ENCODE measurements around the gene SCAF1. TPM values are rescaled to one million over a fixed set of nuclear protein-coding genes. Genes with fewer than 3 reads are reported as not detected.

SCAF1 gene
- total RNA-seq, 3 donors from 2014 or later (not counting 1 experiment from before 2014, with no cell fraction given), result 38.9 to 46.2 (median 44.9) TPM

DNA sequence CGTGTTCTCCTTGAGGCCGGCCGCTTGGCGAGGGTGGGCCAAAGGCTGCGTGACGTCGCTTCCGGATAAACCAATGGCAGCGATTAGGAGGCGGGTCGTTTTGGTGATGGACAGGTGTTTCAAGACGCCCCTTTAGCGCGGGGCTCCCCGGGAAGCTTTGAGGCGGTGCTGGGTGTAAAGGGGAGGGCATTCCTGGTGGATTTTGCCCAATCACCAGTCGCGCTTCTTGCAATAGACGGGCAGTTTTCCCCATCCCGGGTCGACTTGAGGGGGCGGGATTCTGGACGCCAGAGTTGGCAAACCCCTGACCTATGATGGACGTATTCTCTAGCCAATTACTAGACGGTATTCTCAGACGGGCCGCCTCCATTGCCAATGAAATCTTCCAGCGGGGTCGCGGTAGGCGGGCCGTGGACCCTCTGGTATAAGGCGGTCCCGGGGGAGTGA lies 34.8 kb downstream of the SCAF1 start:
- peaks cover 30 to 55% of the 10 kb centered on the region in 2 donors for H3K4me1 Mint-ChIP-seq
- WGBS (ENCODE audit: insufficient coverage), result under 1% methylated on average over 34 of the region's 34 CpGs
- peak; percentile 97 to 100 for DNase-seq

DNA sequence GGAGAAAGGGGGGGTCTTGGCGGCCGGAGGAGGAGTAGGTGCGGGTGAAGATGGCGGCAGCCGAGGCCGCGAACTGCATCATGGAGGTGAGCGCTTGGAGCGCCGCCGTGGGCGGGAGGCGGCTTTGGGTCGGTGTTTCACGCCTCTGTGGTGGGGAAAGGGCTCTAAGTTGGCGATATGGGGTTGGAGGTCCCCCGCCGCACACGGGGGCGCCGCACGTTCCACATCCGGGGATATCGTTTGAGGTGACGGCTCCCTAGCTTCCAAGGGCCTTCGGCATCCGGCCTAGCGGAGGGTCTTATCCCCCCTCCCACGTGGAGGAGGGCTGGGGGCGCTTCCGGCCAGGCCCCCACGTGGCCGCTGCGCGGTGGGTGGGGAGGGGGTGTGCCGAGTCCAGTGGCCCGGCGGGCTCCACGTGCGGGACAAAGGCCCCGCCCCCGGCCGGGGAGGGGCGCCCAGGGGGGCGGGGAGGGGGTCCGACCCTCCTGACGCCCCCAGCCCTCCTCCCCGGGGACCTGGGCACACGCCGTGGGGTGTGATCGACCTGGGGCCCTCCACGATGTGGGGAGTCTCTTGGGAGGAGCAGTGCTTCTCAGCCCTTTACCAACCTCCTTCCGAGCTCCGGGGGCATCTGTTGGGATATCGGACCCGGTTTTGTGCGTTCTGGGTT lies 35.4 kb downstream of the SCAF1 start, which contains the start of gene PRMT1:
TSS of gene PRMT1 (plus strand) at position 41 of the 670 bp plus-strand sequence. CDS start at position 51, 10 bp downstream.
- WGBS (ENCODE audit: insufficient coverage), result under 1% methylated on average over 49 of the region's 57 CpGs
- ATAC-seq (peak; percentile 0 to 20 (median 6)), DNase-seq (peak; percentile 59 to 73)
- H3K4me1 Mint-ChIP-seq, result peaks cover 25 to 50% of the 10 kb centered on the region in 2 donors
- Histone ChIP-seq H3K27ac (ENCODE audit: low read length) (peak within 1 kb of the TSS; percentile 93), H3K36me3 (ENCODE audit: control insufficient read depth, insufficient read depth, low read length) (peaks cover 13% of the 10 kb centered on the region), H3K27me3 (ENCODE audit: control insufficient read depth, insufficient read depth, low read length) (no peaks in the 10 kb centered on the region), H3K9me3 (ENCODE audit: control insufficient read depth, insufficient read depth, low read length) (no peaks in the 10 kb centered on the region), H3K4me1 (ENCODE audit: control insufficient read depth, insufficient read depth, low read length) (peaks cover 41% of the 10 kb centered on the region), H3K4me3 (ENCODE audit: low read length) (peak within 1 kb of the TSS; percentile 87)
- no peaks in the 10 kb centered on the region for H3K9me3 Mint-ChIP-seq
- H3K4me3 Mint-ChIP-seq, result peak within 1 kb of the TSS; percentile 99
- intact Hi-C loops (cut with micrococcal nuclease), result loop anchor here (1.0 to 5.0 kb wide), 3 partner anchors 37 to 190 kb away; partner anchors contain the start of genes PNKP, RPS11 and RRAS
- no peaks in the 10 kb centered on the region for H3K27me3 Mint-ChIP-seq (ENCODE audit: low read depth in 2 of 2)
- H3K36me3 Mint-ChIP-seq, result no peaks in the 10 kb centered on the region
- TF ChIP-seq, protein P1, sequence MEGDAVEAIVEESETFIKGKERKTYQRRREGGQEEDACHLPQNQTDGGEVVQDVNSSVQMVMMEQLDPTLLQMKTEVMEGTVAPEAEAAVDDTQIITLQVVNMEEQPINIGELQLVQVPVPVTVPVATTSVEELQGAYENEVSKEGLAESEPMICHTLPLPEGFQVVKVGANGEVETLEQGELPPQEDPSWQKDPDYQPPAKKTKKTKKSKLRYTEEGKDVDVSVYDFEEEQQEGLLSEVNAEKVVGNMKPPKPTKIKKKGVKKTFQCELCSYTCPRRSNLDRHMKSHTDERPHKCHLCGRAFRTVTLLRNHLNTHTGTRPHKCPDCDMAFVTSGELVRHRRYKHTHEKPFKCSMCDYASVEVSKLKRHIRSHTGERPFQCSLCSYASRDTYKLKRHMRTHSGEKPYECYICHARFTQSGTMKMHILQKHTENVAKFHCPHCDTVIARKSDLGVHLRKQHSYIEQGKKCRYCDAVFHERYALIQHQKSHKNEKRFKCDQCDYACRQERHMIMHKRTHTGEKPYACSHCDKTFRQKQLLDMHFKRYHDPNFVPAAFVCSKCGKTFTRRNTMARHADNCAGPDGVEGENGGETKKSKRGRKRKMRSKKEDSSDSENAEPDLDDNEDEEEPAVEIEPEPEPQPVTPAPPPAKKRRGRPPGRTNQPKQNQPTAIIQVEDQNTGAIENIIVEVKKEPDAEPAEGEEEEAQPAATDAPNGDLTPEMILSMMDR (IDR thresholded peaks at IDR 0.05), result no peak
- peak within 1 kb of the TSS; percentile 98 to 99 for H3K27ac Mint-ChIP-seq

More for the DNA sequence above, 34.8 kb downstream of the SCAF1 start:
- Mint-ChIP-seq H3K27ac (peak overlapping the region; percentile 98 to 99), H3K4me3 (peak overlapping the region; percentile 99), H3K27me3 (ENCODE audit: low read depth in 2 of 2) (no peaks in the 10 kb centered on the region), H3K36me3 (no peaks in the 10 kb centered on the region), H3K9me3 (no peaks in the 10 kb centered on the region)
- H3K4me1 ChIP-seq (ENCODE audit: control insufficient read depth, insufficient read depth, low read length), result peaks cover 46% of the 10 kb centered on the region
- peak overlapping the region; percentile 93 for H3K27ac ChIP-seq (ENCODE audit: low read length)
- peak; percentile 72 to 88 (median 76) for ATAC-seq
- TF ChIP-seq, protein P1 (IDR thresholded peaks at IDR 0.05), result no peak
- no peaks in the 10 kb centered on the region for H3K27me3 ChIP-seq (ENCODE audit: control insufficient read depth, insufficient read depth, low read length)
- peak overlapping the region; percentile 87 for H3K4me3 ChIP-seq (ENCODE audit: low read length)
- H3K9me3 ChIP-seq (ENCODE audit: control insufficient read depth, insufficient read depth, low read length), result no peaks in the 10 kb centered on the region
- intact Hi-C loops (cut with micrococcal nuclease), result loop anchor here (1.0 to 5.0 kb wide), 4 partner anchors 12 to 190 kb away; partner anchors contain the start of genes BCL2L12, IRF3, PNKP and RPS11
- H3K36me3 ChIP-seq (ENCODE audit: control insufficient read depth, insufficient read depth, low read length), result peaks cover 7% of the 10 kb centered on the region

DNA sequence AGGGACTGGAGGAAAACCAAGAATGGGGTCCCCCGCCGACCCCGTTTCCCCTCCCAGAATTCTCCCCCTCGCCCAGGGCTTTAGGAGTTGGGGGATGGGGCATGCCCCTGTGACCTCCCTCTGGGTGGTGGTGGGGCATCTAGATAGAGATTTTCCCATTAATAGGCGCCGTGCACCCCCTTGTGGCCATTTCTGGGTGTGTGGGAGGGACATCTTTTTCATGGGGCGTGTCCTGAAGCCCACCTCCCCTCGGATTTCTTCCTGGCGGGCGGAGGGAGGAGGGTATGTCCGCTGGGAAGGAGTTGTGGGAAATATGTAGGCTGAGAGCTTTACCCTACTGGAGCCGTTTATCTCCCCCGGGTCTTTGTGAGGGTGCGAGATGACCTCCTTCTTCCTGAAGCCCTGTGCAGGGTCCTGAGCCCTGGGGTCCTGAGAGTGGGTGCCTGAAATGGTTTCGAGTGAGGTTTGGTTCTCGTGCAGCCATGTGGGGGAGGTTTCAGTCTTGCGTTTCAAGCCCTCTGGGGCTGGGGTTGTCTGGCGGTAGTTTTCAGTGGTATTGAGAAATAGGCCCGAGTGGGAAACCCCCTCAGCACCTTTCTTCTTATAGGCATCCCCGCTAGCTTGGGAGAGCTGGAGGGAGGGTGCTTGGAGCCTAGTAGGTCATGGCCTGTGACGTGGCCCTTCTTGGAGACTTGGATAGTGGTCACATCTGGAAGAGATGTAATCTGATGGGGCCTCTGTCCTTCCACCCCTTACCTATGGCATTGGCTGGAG lies 36.1 kb downstream of the SCAF1 start:
- WGBS (ENCODE audit: insufficient coverage), result 6% methylated on average over 15 of the region's 21 CpGs
- Histone ChIP-seq H3K4me1 (ENCODE audit: control insufficient read depth, insufficient read depth, low read length) (peaks cover 39% of the 10 kb centered on the region), H3K9me3 (ENCODE audit: control insufficient read depth, insufficient read depth, low read length) (no peaks in the 10 kb centered on the region), H3K4me3 (ENCODE audit: low read length) (peak overlapping the region; percentile 87), H3K27ac (ENCODE audit: low read length) (peak overlapping the region; percentile 93), H3K27me3 (ENCODE audit: control insufficient read depth, insufficient read depth, low read length) (no peaks in the 10 kb centered on the region), H3K36me3 (ENCODE audit: control insufficient read depth, insufficient read depth, low read length) (peaks cover 15% of the 10 kb centered on the region)
- H3K9me3 Mint-ChIP-seq, result no peaks in the 10 kb centered on the region
- no peaks in the 10 kb centered on the region for H3K36me3 Mint-ChIP-seq
- intact Hi-C loops (cut with micrococcal nuclease), result loop anchor here (1.0 to 5.0 kb wide), 5 partner anchors 38 to 285 kb away; partner anchors contain the start of genes PNKP, PRR12, RPS11 and RRAS
- peaks cover 25 to 47% of the 10 kb centered on the region in 2 donors for H3K4me1 Mint-ChIP-seq
- ATAC-seq, result peak; percentile 14 to 17 (median 16)
- peak overlapping the region; percentile 86 for H3K4me3 Mint-ChIP-seq
- TF ChIP-seq, protein P1 (IDR thresholded peaks at IDR 0.05), result peak; percentile 63
- H3K27ac Mint-ChIP-seq, result peak overlapping the region; percentile 98 to 99
- H3K27me3 Mint-ChIP-seq (ENCODE audit: low read depth in 2 of 2), result no peaks in the 10 kb centered on the region
- peak; percentile 72 to 92 for DNase-seq

Data from natural killer cell (primary cell).